Type B pancreatic cell (in vitro differentiated cells): ENCODE results near the gene ARHGAP19. TPM values are rescaled to one million over a fixed set of nuclear protein-coding genes. Genes with fewer than 3 reads are reported as not detected.

Source experiments
- DNase-seq: peaks from one replicate; pipeline ENCODE4 v3.0.0; 2021; ENCODE audit warnings: mixed read lengths; ENCODE audit not compliant: unreplicated experiment; ENCODE audit errors: extremely low spot score
- H3K27ac Mint-ChIP-seq: 2 replicates; pipeline ENCODE4 v1.8.0; 2021; ENCODE audit warnings: mild to moderate bottlenecking, mixed read lengths
- H3K27me3 Mint-ChIP-seq: 2 replicates; pipeline ENCODE4 v1.8.0; 2021; ENCODE audit warnings: mixed read lengths
- H3K36me3 Mint-ChIP-seq: 2 replicates; pipeline ENCODE4 v1.8.0; 2021; ENCODE audit warnings: mixed read lengths
- H3K4me1 Mint-ChIP-seq: one replicate; pipeline ENCODE4 v1.8.0; 2021; ENCODE audit warnings: mixed read lengths; ENCODE audit not compliant: unreplicated experiment
- H3K4me3 Mint-ChIP-seq: 2 replicates; pipeline ENCODE4 v1.8.0; 2021; ENCODE audit warnings: mild to moderate bottlenecking, mixed read lengths
- H3K9me3 Mint-ChIP-seq: 2 replicates; pipeline ENCODE4 v1.8.0; 2021; ENCODE audit warnings: mixed read lengths
- total RNA-seq: library from RNA; stranded (reverse); gene quantifications from 2 replicates; pipeline ENCODE4 v1.2.1, GENCODE V29; 2021; ENCODE audit warnings: low replicate concordance
- TF ChIP-seq, protein P1 (sequence below): fragments of 200-600 bp; sonication (generic); conservative IDR thresholded peaks from 2 replicates; pipeline ENCODE4 v1.5.0; 2021; ENCODE audit warnings: antibody characterized with exemption, mild to moderate bottlenecking

Gene ARHGAP19
- total RNA-seq, 1 donor from 2014 or later = 19.8 TPM

- Mint-ChIP-seq H3K4me3 (peak overlapping the region; percentile 94), H3K27ac (peak overlapping the region; percentile 98), H3K9me3 (no peaks in the 10 kb centered on the region), H3K36me3 (peaks cover 21% of the 10 kb centered on the region), H3K4me1 (peaks cover 52% of the 10 kb centered on the region), H3K27me3 (peaks cover 25% of the 10 kb centered on the region)
- TF ChIP-seq, protein P1, sequence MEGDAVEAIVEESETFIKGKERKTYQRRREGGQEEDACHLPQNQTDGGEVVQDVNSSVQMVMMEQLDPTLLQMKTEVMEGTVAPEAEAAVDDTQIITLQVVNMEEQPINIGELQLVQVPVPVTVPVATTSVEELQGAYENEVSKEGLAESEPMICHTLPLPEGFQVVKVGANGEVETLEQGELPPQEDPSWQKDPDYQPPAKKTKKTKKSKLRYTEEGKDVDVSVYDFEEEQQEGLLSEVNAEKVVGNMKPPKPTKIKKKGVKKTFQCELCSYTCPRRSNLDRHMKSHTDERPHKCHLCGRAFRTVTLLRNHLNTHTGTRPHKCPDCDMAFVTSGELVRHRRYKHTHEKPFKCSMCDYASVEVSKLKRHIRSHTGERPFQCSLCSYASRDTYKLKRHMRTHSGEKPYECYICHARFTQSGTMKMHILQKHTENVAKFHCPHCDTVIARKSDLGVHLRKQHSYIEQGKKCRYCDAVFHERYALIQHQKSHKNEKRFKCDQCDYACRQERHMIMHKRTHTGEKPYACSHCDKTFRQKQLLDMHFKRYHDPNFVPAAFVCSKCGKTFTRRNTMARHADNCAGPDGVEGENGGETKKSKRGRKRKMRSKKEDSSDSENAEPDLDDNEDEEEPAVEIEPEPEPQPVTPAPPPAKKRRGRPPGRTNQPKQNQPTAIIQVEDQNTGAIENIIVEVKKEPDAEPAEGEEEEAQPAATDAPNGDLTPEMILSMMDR = no peak
- DNase-seq = no peak
Observed at GRCh38 chr10:97332591-97333350, 40.3 kb upstream of the ARHGAP19 start.

DNA sequence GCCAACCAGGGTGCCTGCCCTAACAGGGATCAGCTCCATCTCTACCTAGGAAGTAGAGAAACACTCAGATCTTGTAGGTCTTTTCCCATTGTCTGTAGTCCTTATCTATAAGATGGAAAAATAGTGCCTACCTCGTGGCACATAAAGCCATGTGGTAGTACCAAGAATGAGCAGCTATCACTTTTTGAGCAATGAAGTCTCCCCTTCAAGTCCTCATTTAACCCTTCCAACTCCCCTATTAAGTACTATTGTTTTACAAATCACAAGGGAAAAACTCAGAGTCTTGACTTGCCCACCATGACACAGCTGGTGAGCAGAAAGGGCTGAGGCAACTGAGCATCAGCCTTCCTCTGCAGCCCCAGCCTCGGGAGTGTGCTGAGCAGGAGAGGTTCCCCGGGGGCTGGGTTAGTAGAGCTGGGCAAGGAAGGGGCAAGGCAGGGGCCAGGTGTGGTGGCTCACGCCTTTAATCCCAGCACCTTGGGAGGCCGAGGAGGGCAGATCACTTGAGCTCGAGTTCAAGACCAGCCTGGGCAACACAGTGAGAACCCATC lies 38.8 kb upstream of the ARHGAP19 start:
- H3K27ac Mint-ChIP-seq = peak overlapping the region; percentile 71
- peak overlapping the region; percentile 85 for H3K4me3 Mint-ChIP-seq
- peaks cover 10% of the 10 kb centered on the region for H3K27me3 Mint-ChIP-seq
- TF ChIP-seq, protein P1 = no peak
- no peak for DNase-seq
- no peaks in the 10 kb centered on the region for H3K9me3 Mint-ChIP-seq
- H3K4me1 Mint-ChIP-seq = peaks cover 42% of the 10 kb centered on the region
- peaks cover 21% of the 10 kb centered on the region for H3K36me3 Mint-ChIP-seq

GRCh38 chr10:97329766-97330165 lies 37.3 kb upstream of the ARHGAP19 start:
- peaks cover 6% of the 10 kb centered on the region for H3K27me3 Mint-ChIP-seq
- H3K36me3 Mint-ChIP-seq = peaks cover 21% of the 10 kb centered on the region
- H3K27ac Mint-ChIP-seq = peak overlapping the region; percentile 36
- TF ChIP-seq, protein P1 = no peak
- H3K4me1 Mint-ChIP-seq = peaks cover 48% of the 10 kb centered on the region
- no peak for DNase-seq
- H3K9me3 Mint-ChIP-seq = no peaks in the 10 kb centered on the region
- H3K4me3 Mint-ChIP-seq = peak overlapping the region; percentile 23

GRCh38 chr10:97328646-97329453 lies 36.4 kb upstream of the ARHGAP19 start:
- H3K9me3 Mint-ChIP-seq = no peaks in the 10 kb centered on the region
- H3K36me3 Mint-ChIP-seq = peaks cover 21% of the 10 kb centered on the region
- no peak for DNase-seq
- peaks cover 6% of the 10 kb centered on the region for H3K27me3 Mint-ChIP-seq
- peaks cover 48% of the 10 kb centered on the region for H3K4me1 Mint-ChIP-seq
- H3K4me3 Mint-ChIP-seq = peak overlapping the region; percentile 77
- peak overlapping the region; percentile 93 for H3K27ac Mint-ChIP-seq
- TF ChIP-seq, protein P1 = no peak

- peak overlapping the region; percentile 93 for H3K27ac Mint-ChIP-seq
- H3K4me1 Mint-ChIP-seq = peaks cover 42% of the 10 kb centered on the region
- no peaks in the 10 kb centered on the region for H3K9me3 Mint-ChIP-seq
- peaks cover 7% of the 10 kb centered on the region for H3K27me3 Mint-ChIP-seq
- peaks cover 18% of the 10 kb centered on the region for H3K36me3 Mint-ChIP-seq
- H3K4me3 Mint-ChIP-seq = peak overlapping the region; percentile 42
- TF ChIP-seq, protein P1 = no peak
- no peak for DNase-seq
Observed at GRCh38 chr10:97327348-97328294, 35.2 kb upstream of the ARHGAP19 start.
